ENCODE results near the gene AACS. TPM values are rescaled to one million over a fixed set of nuclear protein-coding genes. Genes with fewer than 3 reads are reported as not detected.

The AACS gene
- total and polyA plus RNA-seq, 10 of the 15 experiments (the other 5 are each of a cell fraction or from before 2014, with no cell fraction given): 10.1 to 34.0 (median 21.1) TPM

DNA sequence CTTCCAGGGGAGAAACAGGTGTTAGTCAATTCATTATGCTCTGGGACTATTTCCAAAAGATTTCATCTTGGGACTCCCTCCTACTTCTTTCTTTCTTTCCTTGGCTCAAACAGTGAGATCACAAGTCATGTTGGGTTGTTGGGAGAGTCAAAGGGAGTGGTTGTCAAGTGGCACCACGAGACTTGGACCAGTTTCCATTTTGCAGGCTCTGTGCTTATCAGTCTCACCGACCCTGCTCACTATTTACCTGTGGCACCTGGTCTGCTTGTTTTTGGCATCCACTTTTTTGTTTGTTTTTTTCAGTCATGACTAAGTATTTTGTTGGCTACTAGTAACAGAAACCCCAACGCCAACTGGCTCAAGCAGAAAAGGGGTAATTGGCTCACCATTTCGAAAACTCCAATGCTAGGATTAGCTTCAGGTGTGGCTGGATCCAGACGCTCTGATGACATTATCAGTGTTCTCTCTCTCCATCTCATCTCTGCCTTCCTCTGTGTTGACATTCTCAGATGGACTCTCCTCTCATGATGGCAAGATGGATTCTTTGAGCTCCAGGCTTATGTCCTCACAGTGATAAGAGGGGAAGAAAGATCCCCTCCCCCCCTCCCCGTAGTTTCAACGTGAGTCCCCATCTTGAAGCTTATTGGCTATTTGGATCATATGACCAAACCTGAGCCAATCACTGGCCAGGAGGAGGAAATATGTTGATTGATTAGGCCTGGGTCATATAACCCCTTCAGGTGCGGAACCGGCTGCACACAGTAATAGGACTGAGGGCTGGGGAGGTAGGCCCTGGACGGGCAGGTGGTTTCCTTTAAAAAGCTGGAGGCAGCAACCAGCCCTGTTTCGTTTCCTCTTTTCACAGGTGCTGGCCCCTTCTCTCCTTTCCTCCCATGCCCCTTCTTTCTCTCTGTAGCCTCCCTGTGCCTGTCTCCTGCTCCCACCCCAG lies 84.2 kb downstream of the AACS start (continued):
- TF ChIP-seq MYC (IDR thresholded peaks at IDR 0.05; ENCODE audit: insufficient read depth, insufficient read length, insufficient replicate concordance, low read length, severe bottlenecking) (no peak), POU2F2 (IDR thresholded peaks at IDR 0.05; ENCODE audit: borderline replicate concordance, low read depth, low read length) (peak; percentile 74; the same call in 2 of the 3 replicates), YBX1 (IDR thresholded peaks at IDR 0.05) (no peak), BCL11A (IDR thresholded peaks at IDR 0.05; ENCODE audit: low read depth, low read length) (peak; percentile 60; the same call in 1 of the 2 replicates), SMARCA5 (IDR thresholded peaks at IDR 0.05) (peak; percentile 44; the same call in 1 of the 2 replicates), ZNF24 (IDR thresholded peaks at IDR 0.05) (no peak), ZNF274 (IDR thresholded peaks at IDR 0.05; ENCODE audit: insufficient read depth, insufficient read length) (no peak), DPF2 (IDR thresholded peaks at IDR 0.05) (peak; percentile 89), SPI1 (IDR thresholded peaks at IDR 0.05; ENCODE audit: borderline replicate concordance, insufficient read depth, low read depth, low read length) (peak; percentile 95), FOS (IDR thresholded peaks at IDR 0.05; ENCODE audit: borderline replicate concordance, extremely low read depth, insufficient read length) (peak; percentile 6), TCF3 (IDR thresholded peaks at IDR 0.05; ENCODE audit: borderline replicate concordance, insufficient read depth, low read depth, low read length) (peak; percentile 97), CBX3 (IDR thresholded peaks at IDR 0.05; ENCODE audit: borderline replicate concordance, low read depth) (no peak), PAX5 (IDR thresholded peaks at IDR 0.05; ENCODE audit: borderline replicate concordance, low read depth, low read length) (peak; percentile 78; the same call in 1 of the 2 replicates)
- TF ChIP-seq, protein P1, sequence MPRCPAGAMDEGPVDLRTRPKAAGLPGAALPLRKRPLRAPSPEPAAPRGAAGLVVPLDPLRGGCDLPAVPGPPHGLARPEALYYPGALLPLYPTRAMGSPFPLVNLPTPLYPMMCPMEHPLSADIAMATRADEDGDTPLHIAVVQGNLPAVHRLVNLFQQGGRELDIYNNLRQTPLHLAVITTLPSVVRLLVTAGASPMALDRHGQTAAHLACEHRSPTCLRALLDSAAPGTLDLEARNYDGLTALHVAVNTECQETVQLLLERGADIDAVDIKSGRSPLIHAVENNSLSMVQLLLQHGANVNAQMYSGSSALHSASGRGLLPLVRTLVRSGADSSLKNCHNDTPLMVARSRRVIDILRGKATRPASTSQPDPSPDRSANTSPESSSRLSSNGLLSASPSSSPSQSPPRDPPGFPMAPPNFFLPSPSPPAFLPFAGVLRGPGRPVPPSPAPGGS (IDR thresholded peaks at IDR 0.05; ENCODE audit: borderline replicate concordance, insufficient read depth, low read depth, low read length, poor library complexity, severe bottlenecking): no peak
- TF ChIP-seq, protein P2, sequence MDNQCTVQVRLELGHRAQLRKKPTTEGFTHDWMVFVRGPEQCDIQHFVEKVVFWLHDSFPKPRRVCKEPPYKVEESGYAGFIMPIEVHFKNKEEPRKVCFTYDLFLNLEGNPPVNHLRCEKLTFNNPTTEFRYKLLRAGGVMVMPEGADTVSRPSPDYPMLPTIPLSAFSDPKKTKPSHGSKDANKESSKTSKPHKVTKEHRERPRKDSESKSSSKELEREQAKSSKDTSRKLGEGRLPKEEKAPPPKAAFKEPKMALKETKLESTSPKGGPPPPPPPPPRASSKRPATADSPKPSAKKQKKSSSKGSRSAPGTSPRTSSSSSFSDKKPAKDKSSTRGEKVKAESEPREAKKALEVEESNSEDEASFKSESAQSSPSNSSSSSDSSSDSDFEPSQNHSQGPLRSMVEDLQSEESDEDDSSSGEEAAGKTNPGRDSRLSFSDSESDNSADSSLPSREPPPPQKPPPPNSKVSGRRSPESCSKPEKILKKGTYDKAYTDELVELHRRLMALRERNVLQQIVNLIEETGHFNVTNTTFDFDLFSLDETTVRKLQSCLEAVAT (IDR thresholded peaks at IDR 0.05): peak; percentile 64; the same call in 1 of the 2 replicates
- TF ChIP-seq, protein P3, sequence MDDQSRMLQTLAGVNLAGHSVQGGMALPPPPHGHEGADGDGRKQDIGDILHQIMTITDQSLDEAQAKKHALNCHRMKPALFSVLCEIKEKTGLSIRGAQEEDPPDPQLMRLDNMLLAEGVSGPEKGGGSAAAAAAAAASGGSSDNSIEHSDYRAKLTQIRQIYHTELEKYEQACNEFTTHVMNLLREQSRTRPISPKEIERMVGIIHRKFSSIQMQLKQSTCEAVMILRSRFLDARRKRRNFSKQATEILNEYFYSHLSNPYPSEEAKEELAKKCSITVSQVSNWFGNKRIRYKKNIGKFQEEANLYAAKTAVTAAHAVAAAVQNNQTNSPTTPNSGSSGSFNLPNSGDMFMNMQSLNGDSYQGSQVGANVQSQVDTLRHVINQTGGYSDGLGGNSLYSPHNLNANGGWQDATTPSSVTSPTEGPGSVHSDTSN (IDR thresholded peaks at IDR 0.05; ENCODE audit: insufficient replicate concordance, low read depth, low read length): peak; percentile 83
